ENCODE results near the gene ZNF212.
"Not testable (repeated sequence)": the region's sequence is repeated elsewhere in the genome, so short reads cannot be mapped to it uniquely, and the experiment has no call there.

The ZNF212 gene

GRCh38 chr7:149238051-149238450, 1.4 kb upstream of the ZNF212 start:
- Histone ChIP-seq H3K27ac (no peak overlapping the region), H3K4me3 (no peak overlapping the region), H3K9ac (ENCODE audit: insufficient read length) (no peak overlapping the region), H3K36me3 (ENCODE audit: insufficient read depth, low read length) (peaks cover 8% of the 10 kb centered on the region), H3K9me3 (ENCODE audit: low read depth, low read length) (0 out of 2 replicates have a peak, but pooled peaks cover 2% of the 10 kb centered on the region)
- TF ChIP-seq FOXP2 (optimal IDR thresholded peaks at IDR 0.05; ENCODE audit: control extremely low read depth, extremely low read length, insufficient read depth) = no peak
- TF ChIP-seq EZH2 (IDR thresholded peaks at IDR 0.05) = no peak
- no peak for TF ChIP-seq POLR2AphosphoS5 (IDR thresholded peaks at IDR 0.05; ENCODE audit: borderline replicate concordance, low read depth, low read length)
- no peak for DNase-seq (ENCODE audit: low read depth, low spot score)

GRCh38 chr7:149240637-149241036, 1.2 kb downstream of the ZNF212 start:
- H3K9me3 ChIP-seq (ENCODE audit: low read depth, low read length) = 0 out of 2 replicates have a peak, but pooled peaks cover 2% of the 10 kb centered on the region
- no peak for DNase-seq (ENCODE audit: low read depth, low spot score)
- H3K4me3 ChIP-seq = peak overlapping the region; percentile 94
- TF ChIP-seq FOXP2 (optimal IDR thresholded peaks at IDR 0.05; ENCODE audit: control extremely low read depth, extremely low read length, insufficient read depth) (no peak), EZH2 (IDR thresholded peaks at IDR 0.05) (no peak), POLR2AphosphoS5 (IDR thresholded peaks at IDR 0.05; ENCODE audit: borderline replicate concordance, low read depth, low read length) (no peak)
- H3K27ac ChIP-seq = no peak overlapping the region
- H3K36me3 ChIP-seq (ENCODE audit: insufficient read depth, low read length) = peaks cover 8% of the 10 kb centered on the region
- H3K9ac ChIP-seq (ENCODE audit: insufficient read length) = peak overlapping the region; percentile 91

GRCh38 chr7:149241696-149242095, 2.2 kb downstream of the ZNF212 start:
- Histone ChIP-seq H3K4me3 (no peak overlapping the region), H3K27ac (no peak overlapping the region), H3K36me3 (ENCODE audit: insufficient read depth, low read length) (peaks cover 8% of the 10 kb centered on the region), H3K9ac (ENCODE audit: insufficient read length) (no peak overlapping the region), H3K9me3 (ENCODE audit: low read depth, low read length) (0 out of 2 replicates have a peak, but pooled peaks cover 2% of the 10 kb centered on the region)
- no peak for DNase-seq (ENCODE audit: low read depth, low spot score)
- TF ChIP-seq POLR2AphosphoS5 (IDR thresholded peaks at IDR 0.05; ENCODE audit: borderline replicate concordance, low read depth, low read length) (no peak), FOXP2 (optimal IDR thresholded peaks at IDR 0.05; ENCODE audit: control extremely low read depth, extremely low read length, insufficient read depth) (no peak), EZH2 (IDR thresholded peaks at IDR 0.05) (no peak)

GRCh38 chr7:149245244-149245643, 5.8 kb downstream of the ZNF212 start:
- H3K27ac ChIP-seq = no peak overlapping the region
- no peak for DNase-seq (ENCODE audit: low read depth, low spot score)
- peaks cover 11% of the 10 kb centered on the region for H3K36me3 ChIP-seq (ENCODE audit: insufficient read depth, low read length)
- no peak overlapping the region for H3K9ac ChIP-seq (ENCODE audit: insufficient read length)
- H3K9me3 ChIP-seq (ENCODE audit: low read depth, low read length) = 0 out of 2 replicates have a peak, but pooled peaks cover 2% of the 10 kb centered on the region
- TF ChIP-seq EZH2 (IDR thresholded peaks at IDR 0.05) (no peak), POLR2AphosphoS5 (IDR thresholded peaks at IDR 0.05; ENCODE audit: borderline replicate concordance, low read depth, low read length) (no peak), FOXP2 (optimal IDR thresholded peaks at IDR 0.05; ENCODE audit: control extremely low read depth, extremely low read length, insufficient read depth) (no peak)
- H3K4me3 ChIP-seq = no peak overlapping the region

- DNase-seq (ENCODE audit: low read depth, low spot score) = no peak
- H3K9ac ChIP-seq (ENCODE audit: insufficient read length) = no peak overlapping the region
- no peak for TF ChIP-seq FOXP2 (optimal IDR thresholded peaks at IDR 0.05; ENCODE audit: control extremely low read depth, extremely low read length, insufficient read depth)
- TF ChIP-seq POLR2AphosphoS5 (IDR thresholded peaks at IDR 0.05; ENCODE audit: borderline replicate concordance, low read depth, low read length) = no peak
- TF ChIP-seq EZH2 (IDR thresholded peaks at IDR 0.05) = no peak
Measured at GRCh38 chr7:149245744-149246143, 6.3 kb downstream of the ZNF212 start.

GRCh38 chr7:149248777-149249176, 9.3 kb downstream of the ZNF212 start:
- Histone ChIP-seq H3K36me3 (ENCODE audit: insufficient read depth, low read length) (peaks cover 30% of the 10 kb centered on the region; the same call in 1 of the 2 replicates), H3K9ac (ENCODE audit: insufficient read length) (peak overlapping the region; percentile 10), H3K27ac (no peak overlapping the region), H3K4me3 (no peak overlapping the region), H3K9me3 (ENCODE audit: low read depth, low read length) (no peaks in the 10 kb centered on the region)
- TF ChIP-seq FOXP2 (optimal IDR thresholded peaks at IDR 0.05; ENCODE audit: control extremely low read depth, extremely low read length, insufficient read depth) = no peak
- TF ChIP-seq EZH2 (IDR thresholded peaks at IDR 0.05) = no peak
- TF ChIP-seq POLR2AphosphoS5 (IDR thresholded peaks at IDR 0.05; ENCODE audit: borderline replicate concordance, low read depth, low read length) = no peak
- DNase-seq (ENCODE audit: low read depth, low spot score) = no peak

More at GRCh38 chr7:149245744-149246143, 6.3 kb downstream of the ZNF212 start:
- no peak overlapping the region for H3K4me3 ChIP-seq
- H3K9me3 ChIP-seq (ENCODE audit: low read depth, low read length) = 0 out of 2 replicates have a peak, but pooled peaks cover 2% of the 10 kb centered on the region
- H3K27ac ChIP-seq = no peak overlapping the region
- peaks cover 16% of the 10 kb centered on the region for H3K36me3 ChIP-seq (ENCODE audit: insufficient read depth, low read length)

- H3K36me3 ChIP-seq (ENCODE audit: insufficient read depth, low read length) = peaks cover 38% of the 10 kb centered on the region; the same call in 1 of the 2 replicates
- not testable (repeated sequence) for H3K9ac ChIP-seq (ENCODE audit: insufficient read length); DNase-seq (ENCODE audit: low read depth, low spot score); H3K9me3 ChIP-seq (ENCODE audit: low read depth, low read length); H3K27ac ChIP-seq; H3K4me3 ChIP-seq
Measured at GRCh38 chr7:149250151-149250550, 10.7 kb downstream of the ZNF212 start.

- DNase-seq (ENCODE audit: low read depth, low spot score); H3K4me3 ChIP-seq; H3K9ac ChIP-seq (ENCODE audit: insufficient read length); H3K9me3 ChIP-seq (ENCODE audit: low read depth, low read length); H3K27ac ChIP-seq: not testable (repeated sequence)
- peaks cover 38% of the 10 kb centered on the region; the same call in 1 of the 2 replicates for H3K36me3 ChIP-seq (ENCODE audit: insufficient read depth, low read length)
Measured at GRCh38 chr7:149251518-149251917, 12.1 kb downstream of the ZNF212 start.

- Histone ChIP-seq H3K9me3 (ENCODE audit: low read depth, low read length) (no peaks in the 10 kb centered on the region), H3K27ac (no peak overlapping the region), H3K9ac (ENCODE audit: insufficient read length) (no peak overlapping the region), H3K36me3 (ENCODE audit: insufficient read depth, low read length) (peaks cover 38% of the 10 kb centered on the region; the same call in 1 of the 2 replicates), H3K4me3 (no peak overlapping the region)
- TF ChIP-seq FOXP2 (optimal IDR thresholded peaks at IDR 0.05; ENCODE audit: control extremely low read depth, extremely low read length, insufficient read depth) (no peak), POLR2AphosphoS5 (IDR thresholded peaks at IDR 0.05; ENCODE audit: borderline replicate concordance, low read depth, low read length) (no peak), EZH2 (IDR thresholded peaks at IDR 0.05) (no peak)
- no peak for DNase-seq (ENCODE audit: low read depth, low spot score)
Measured at GRCh38 chr7:149252378-149252777, 12.9 kb downstream of the ZNF212 start.
